ENCODE results near the gene GIGYF2.

DNA sequence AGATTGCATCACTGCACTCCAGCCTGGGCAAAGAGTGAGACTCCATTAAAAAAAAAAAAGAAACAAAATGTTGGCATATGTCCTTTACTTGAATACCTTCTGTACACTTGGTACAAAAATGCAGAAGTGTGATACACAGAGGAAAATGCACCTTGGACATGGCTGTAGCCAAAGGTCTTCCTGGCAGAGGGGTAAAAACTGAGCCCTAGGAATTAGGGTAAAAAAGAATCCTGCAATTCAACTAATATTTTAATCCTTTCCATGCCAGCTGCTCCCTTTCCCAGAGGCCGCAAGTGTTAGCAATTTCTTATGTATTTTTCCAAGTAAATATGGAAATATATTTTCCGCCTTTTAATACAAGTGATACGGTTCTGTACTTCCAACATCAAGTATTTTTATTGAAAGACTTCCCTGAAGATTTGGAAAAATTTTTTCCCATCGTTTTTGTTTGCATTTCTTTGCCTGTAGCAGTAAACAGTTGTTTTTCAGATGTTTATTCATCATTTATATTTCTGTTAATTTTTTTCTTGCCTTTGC, 53.1 kb downstream of the GIGYF2 start:
- TF ChIP-seq, protein P1, sequence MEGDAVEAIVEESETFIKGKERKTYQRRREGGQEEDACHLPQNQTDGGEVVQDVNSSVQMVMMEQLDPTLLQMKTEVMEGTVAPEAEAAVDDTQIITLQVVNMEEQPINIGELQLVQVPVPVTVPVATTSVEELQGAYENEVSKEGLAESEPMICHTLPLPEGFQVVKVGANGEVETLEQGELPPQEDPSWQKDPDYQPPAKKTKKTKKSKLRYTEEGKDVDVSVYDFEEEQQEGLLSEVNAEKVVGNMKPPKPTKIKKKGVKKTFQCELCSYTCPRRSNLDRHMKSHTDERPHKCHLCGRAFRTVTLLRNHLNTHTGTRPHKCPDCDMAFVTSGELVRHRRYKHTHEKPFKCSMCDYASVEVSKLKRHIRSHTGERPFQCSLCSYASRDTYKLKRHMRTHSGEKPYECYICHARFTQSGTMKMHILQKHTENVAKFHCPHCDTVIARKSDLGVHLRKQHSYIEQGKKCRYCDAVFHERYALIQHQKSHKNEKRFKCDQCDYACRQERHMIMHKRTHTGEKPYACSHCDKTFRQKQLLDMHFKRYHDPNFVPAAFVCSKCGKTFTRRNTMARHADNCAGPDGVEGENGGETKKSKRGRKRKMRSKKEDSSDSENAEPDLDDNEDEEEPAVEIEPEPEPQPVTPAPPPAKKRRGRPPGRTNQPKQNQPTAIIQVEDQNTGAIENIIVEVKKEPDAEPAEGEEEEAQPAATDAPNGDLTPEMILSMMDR (IDR thresholded peaks at IDR 0.05) = no peak
- no peak for TF ChIP-seq POLR2A (IDR thresholded peaks at IDR 0.05; ENCODE audit: low read depth)
- no peak for TF ChIP-seq EP300 (IDR thresholded peaks at IDR 0.05)

All from esophagus muscularis mucosa (tissue), 4 donors.